ENCODE results near the gene BRD4.
"Not testable (repeated sequence)": the region's sequence is repeated elsewhere in the genome, so short reads cannot be mapped to it uniquely, and the experiment has no call there.

Gene BRD4

GRCh38 chr19:15332311-15332996, at the start of gene BRD4:
Gene BRD4 (minus strand): TSS chr19:15332539. CDS start chr19:15273099, 59,440 bp downstream.
- FAIRE-seq = no peak

DNA sequence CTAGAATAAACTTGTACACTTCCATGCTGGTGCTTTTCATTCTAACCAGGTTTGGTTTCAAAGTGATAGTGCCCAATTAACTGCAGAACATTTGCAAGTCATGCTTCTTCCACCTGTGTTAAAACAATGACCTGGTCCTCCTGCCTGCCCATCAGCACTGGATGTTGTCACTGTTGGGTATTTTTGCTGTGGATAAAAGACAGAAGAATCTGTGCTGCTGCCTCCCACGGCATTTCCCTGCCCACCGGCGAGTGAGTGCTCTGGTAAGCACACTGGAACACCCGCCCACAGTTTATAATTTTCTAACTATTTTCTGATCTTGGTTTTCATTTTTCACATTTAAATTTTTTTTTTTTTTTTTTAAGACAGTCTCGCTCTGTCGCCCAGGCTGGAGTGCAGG, 49.5 kb upstream of the BRD4 start:
- no peak for FAIRE-seq

- no peak for FAIRE-seq
Observed at GRCh38 chr19:15381429-15381828, 49.1 kb upstream of the BRD4 start.

GRCh38 chr19:15379999-15380647, 47.8 kb upstream of the BRD4 start:
- FAIRE-seq = no peak

- FAIRE-seq = no peak
Observed at GRCh38 chr19:15379083-15379998, 47.0 kb upstream of the BRD4 start, which contains the start of gene AKAP8. Gene AKAP8 (minus strand): TSS chr19:15379787. CDS start chr19:15379731, 56 bp downstream.

GRCh38 chr19:15378534-15379082, 46.3 kb upstream of the BRD4 start:
- no peak for FAIRE-seq

GRCh38 chr19:15374796-15375440, 42.6 kb upstream of the BRD4 start:
- no peak for FAIRE-seq

DNA sequence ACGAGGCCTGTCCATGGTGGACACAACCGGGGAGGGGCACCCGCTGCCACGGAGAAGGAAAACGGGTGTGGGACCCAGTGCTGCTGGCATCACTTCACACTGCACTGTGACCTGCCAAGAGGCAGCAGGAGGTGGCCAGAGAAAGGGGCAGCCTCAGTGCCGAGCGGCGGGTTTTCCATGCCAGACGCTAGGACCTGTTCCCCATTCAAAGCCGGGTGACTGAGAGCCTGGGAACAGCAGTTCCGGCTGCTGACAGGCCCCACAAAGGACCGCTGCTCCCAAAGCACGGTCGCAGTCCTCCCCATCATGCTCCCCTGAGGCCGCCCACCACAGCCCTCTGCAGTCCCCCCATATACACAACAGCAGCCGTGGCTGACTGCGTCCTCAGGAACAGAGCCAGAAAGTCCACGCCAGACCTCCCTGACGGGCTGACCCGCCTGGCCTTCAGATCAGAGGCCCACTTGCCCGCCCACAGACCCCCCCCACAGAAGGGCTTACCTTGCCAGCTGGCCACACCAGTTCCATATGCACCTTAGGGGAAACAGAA, 41.8 kb upstream of the BRD4 start:
- no peak for FAIRE-seq

DNA sequence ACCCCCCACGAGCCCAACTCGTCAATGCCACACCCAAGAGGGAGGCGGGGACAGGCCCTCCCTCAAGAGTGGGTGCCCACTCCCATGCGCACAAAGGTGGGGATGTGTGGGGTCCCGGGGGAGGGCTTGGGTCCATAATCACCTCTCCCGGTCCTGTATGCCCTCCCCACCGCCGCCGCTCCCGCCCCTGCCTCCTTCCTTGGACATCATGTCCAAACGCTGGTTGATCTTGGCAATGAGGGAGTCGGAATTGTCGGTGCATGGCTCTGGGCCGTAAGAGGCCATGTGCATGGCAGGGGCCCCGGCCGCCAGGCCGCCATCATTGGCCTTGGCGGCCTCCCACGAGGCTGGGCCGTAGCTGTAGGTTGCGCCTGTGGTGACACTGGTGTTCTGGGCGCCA, 41.3 kb upstream of the BRD4 start:
- FAIRE-seq = no peak

- FAIRE-seq = no peak
Observed at GRCh38 chr19:15372891-15373301, 40.6 kb upstream of the BRD4 start.

DNA sequence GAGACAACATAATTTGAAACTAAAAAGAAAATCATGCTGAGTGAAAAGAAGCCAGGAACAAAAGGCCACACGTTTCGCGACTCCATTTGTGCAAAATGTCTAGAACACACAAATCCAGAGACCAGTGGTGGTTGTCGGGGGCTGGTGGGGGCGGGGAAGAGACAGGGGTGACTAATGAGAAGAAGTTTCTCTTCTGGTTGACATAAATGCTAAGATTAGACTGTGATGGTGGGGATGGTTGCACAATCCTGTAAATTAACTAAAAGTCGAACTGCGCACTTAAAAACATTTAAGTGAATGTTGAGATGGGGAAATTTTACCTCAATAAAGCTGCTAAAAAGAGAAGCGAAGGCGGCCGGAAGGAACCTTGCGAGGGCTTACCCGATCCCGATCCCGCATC, 40.1 kb upstream of the BRD4 start:
- no peak for FAIRE-seq

DNA sequence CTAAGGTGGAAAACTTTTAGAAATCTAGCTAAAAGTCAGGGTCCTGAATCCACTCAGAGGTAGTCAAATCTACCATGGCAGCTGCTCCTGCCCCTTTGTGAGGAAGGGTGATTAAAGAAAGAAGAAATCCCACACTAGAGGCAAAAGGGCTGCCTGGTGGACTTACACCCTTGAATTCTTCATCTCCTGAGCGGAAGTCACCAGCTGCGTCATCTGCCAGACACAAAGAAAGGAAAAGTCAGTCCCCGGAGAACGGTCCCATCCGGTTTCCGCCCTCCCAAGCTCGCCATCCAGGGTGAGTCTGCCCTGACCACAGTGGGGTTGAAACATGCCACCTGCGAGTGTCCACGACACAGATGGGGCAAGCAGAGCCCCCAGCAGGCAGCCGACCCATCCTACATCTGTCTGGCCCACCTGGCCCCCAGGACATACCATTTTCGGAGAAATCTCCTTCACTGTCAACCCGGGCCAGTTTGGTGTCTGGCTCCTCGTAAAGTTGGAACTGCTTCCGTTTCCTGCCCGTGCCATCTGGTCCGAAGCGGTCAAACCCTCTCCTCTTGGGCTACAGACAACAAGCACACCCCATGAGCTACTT, 39.5 kb upstream of the BRD4 start:
- no peak for FAIRE-seq

- no peak for FAIRE-seq
Observed at GRCh38 chr19:15371119-15371518, 38.8 kb upstream of the BRD4 start.

DNA sequence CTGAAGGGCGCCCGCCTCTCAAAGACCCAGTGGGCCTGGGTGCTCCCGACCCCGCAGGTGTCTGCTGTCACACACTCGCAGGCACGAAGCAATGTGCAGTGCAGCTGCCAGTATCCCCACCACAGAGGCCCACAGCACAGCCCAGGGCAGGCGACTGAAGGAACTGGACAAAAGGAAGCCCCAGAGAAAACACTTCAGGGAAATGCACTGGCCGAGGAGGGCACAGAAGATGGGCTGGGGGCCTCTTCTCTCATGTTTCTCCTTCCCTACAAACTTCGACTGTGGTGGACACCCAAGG, 37.2 kb upstream of the BRD4 start:
- no peak for FAIRE-seq

- FAIRE-seq = no peak
Observed at GRCh38 chr19:15368798-15369593, 36.7 kb upstream of the BRD4 start.

DNA sequence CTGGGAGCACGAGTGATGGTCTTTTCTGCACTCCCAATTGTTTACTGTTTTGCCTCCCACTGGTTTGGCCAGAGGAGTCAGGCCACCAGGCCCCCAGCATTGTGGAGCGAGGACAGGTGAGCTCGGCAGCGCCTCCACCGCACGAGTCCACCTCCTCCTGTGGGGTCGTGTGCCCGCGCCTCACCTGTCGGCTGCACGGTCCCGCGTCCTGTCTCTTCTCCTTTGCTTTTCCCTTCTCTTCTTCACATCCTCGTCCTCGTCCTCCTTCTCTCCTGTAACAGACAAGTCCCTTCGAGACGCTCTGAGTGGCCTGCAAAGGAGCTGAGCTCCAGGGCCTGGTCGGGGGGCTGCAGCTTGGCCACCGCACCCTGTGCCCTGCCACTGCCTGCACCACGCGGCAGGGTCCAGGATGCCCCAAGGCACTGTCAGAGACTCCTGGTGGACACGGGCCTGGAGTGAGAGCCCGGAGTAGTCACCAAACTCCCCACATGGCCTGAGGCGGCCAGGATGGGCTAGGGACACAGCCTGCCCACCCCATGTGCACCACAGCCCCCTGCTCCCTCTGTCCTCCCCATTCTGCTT, 35.8 kb upstream of the BRD4 start:
- FAIRE-seq = no peak

- FAIRE-seq = no peak
Observed at GRCh38 chr19:15367439-15367838, 35.1 kb upstream of the BRD4 start.

DNA sequence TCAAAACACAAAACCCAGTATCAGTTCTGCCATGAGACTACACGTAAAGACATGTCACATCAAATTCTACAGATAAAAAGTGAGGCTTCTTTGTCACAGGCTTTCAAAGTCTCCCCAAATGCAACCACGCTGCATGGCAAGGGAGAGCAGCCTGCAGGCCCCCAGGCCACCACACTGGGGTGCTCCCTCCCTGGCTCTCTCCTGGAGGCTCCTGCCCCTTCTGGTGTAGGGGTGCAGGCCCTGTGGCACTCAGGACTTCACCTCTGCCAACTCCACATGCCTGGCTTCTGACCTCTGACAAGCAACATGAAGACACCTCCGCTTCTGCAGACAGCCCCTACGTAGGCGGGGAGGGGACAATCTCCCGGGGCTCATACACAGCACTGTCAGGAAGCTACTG, 32.9 kb upstream of the BRD4 start:
- no peak for FAIRE-seq

- not testable (repeated sequence) for FAIRE-seq
Observed at GRCh38 chr19:15363791-15364190, 31.5 kb upstream of the BRD4 start.

GRCh38 chr19:15363048-15363447, 30.7 kb upstream of the BRD4 start:
- FAIRE-seq = not testable (repeated sequence)

GRCh38 chr19:15360015-15360414, 27.7 kb upstream of the BRD4 start:
- not testable (repeated sequence) for FAIRE-seq
